ENCODE results near the gene SLC22A6. TPM values are rescaled to one million over a fixed set of nuclear protein-coding genes. Genes with fewer than 3 reads are reported as not detected.

Gene SLC22A6
- total and polyA plus RNA-seq, 10 donors = not detected

DNA sequence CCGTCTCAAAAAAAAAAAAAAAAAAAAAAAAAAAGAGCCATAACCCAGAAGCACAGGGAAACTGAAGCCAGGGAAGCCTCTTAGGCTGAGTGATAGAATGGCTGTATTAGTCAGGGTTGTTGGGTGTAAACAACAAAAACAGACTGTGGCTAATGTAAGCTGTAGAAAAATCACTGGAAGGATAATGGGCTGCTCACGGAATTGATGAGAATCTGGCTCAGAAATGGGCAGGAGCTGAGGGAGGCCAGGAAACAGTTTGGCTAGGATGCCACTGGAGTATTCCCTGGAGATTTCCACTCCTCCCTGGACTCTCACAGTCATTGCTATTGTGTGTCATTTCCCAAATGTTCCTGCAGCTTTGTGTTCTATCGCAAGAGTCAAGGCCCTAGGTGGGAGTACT is 22.4 kb downstream of the SLC22A6 start:
- Histone ChIP-seq H3K27ac (no peak overlapping the region), H3K36me3 (no peaks in the 10 kb centered on the region), H3K4me1 (peaks cover 0 to 9% (median 0%) of the 10 kb centered on the region in 6 donors), H3K27me3 (replicated peaks in 1 of 7) (peaks cover 0 to 15% (median 0%) of the 10 kb centered on the region in 7 donors), H3K9me3 (peaks cover 0 to 5% (median 0%) of the 10 kb centered on the region in 8 donors), H3K4me3 (no peak overlapping the region)
- intact Hi-C loops (cut with DNase I; ENCODE audit: low total_unique reads) = no loop called here
- TF ChIP-seq POLR2AphosphoS5 (IDR thresholded peaks at IDR 0.05) = no peak
- TF ChIP-seq, protein P1, sequence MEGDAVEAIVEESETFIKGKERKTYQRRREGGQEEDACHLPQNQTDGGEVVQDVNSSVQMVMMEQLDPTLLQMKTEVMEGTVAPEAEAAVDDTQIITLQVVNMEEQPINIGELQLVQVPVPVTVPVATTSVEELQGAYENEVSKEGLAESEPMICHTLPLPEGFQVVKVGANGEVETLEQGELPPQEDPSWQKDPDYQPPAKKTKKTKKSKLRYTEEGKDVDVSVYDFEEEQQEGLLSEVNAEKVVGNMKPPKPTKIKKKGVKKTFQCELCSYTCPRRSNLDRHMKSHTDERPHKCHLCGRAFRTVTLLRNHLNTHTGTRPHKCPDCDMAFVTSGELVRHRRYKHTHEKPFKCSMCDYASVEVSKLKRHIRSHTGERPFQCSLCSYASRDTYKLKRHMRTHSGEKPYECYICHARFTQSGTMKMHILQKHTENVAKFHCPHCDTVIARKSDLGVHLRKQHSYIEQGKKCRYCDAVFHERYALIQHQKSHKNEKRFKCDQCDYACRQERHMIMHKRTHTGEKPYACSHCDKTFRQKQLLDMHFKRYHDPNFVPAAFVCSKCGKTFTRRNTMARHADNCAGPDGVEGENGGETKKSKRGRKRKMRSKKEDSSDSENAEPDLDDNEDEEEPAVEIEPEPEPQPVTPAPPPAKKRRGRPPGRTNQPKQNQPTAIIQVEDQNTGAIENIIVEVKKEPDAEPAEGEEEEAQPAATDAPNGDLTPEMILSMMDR (IDR thresholded peaks at IDR 0.05 in 8 of 11, conservative IDR thresholded peaks at IDR 0.05 in 3 of 11) = no peak
- no peak for TF ChIP-seq POLR2A (IDR thresholded peaks at IDR 0.05)
- DNase-seq = no peak
- WGBS, 5 donors = 62 to 94% (median 90%) methylated on average over 2 to 3 of the region's 3 CpGs

DNA sequence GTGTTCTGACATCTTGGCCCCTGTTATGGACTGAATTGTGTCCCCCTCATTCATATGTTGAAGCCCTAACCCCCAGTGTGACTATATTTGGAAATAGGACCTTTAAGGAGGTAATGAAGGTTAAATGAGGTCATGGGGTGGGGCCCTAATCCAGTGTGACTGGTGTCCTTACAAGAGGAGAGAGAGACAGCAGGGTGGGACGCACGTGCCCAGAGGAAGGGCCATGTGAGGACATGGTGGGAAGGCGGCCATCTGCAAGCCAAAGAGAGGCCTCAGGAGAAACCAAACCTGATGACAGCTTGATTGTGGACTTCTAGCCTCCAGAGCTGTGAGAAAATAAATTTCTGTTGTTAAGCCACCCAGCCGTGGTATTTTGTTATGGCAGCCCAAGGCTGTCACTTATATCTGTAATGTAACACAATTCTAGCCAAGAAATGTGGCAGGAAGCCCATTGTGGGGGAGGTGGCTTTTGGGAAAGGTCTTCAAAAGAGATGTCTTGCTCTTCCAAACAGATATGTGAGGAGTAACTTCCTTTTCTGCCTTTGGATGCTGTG is 23.7 kb downstream of the SLC22A6 start:
- Histone ChIP-seq H3K4me3 (no peak overlapping the region), H3K4me1 (peaks cover 0 to 9% (median 0%) of the 10 kb centered on the region in 6 donors), H3K36me3 (no peaks in the 10 kb centered on the region), H3K27me3 (replicated peaks in 1 of 7) (peaks cover 0 to 18% (median 0%) of the 10 kb centered on the region in 7 donors), H3K9me3 (no peaks in the 10 kb centered on the region), H3K27ac (no peak overlapping the region)
- WGBS, 5 donors = 80 to 88% (median 83%) methylated on average over 4 of the region's 4 CpGs
- no peak for DNase-seq
- intact Hi-C loops (cut with DNase I; ENCODE audit: low total_unique reads) = no loop called here
- TF ChIP-seq, protein P1 (IDR thresholded peaks at IDR 0.05 in 8 of 11, conservative IDR thresholded peaks at IDR 0.05 in 3 of 11) = no peak
- no peak for TF ChIP-seq POLR2AphosphoS5 (IDR thresholded peaks at IDR 0.05)
- no peak for TF ChIP-seq POLR2A (IDR thresholded peaks at IDR 0.05)

DNA sequence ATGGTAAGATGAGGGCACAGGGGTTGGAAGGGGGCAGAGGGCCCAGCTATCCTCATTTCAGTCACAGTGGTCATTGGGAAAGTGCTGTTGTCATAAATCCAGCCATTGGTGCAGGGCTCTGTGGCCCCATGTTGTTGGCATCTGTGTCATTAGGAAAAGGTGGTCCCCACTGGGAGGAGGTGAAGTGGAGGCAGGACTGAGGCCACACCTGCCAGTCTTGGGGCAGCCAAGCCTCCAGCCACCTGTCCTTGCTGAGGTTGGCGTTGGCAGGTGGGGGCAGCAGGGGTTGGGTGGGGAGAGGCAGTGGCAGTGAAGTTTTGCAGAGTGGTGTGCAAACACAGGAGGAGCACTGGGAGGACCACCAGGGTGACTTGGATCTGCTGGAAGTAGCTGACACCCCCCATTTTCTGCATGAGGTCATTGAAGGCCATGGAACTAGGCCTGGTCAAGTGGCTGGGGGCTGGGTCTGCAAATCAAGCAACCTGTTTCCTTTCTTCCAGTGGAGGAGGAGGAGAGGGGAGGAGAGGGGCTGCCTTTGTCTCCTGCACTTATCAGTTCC is 25.3 kb downstream of the SLC22A6 start:
- 79 to 94% (median 82%) methylated on average over 1 of the region's 1 CpG for WGBS, 5 donors
- no peak for DNase-seq
- intact Hi-C loops (cut with DNase I; ENCODE audit: low total_unique reads) = no loop called here
- Histone ChIP-seq H3K4me3 (no peak overlapping the region), H3K4me1 (peaks cover 0 to 9% (median 0%) of the 10 kb centered on the region in 6 donors), H3K27ac (no peak overlapping the region), H3K36me3 (no peaks in the 10 kb centered on the region), H3K9me3 (no peaks in the 10 kb centered on the region), H3K27me3 (replicated peaks in 1 of 7) (peaks cover 0 to 18% (median 0%) of the 10 kb centered on the region in 7 donors)
- TF ChIP-seq, protein P1 (IDR thresholded peaks at IDR 0.05 in 8 of 11, conservative IDR thresholded peaks at IDR 0.05 in 3 of 11) = no peak
- TF ChIP-seq POLR2A (IDR thresholded peaks at IDR 0.05) (no peak), POLR2AphosphoS5 (IDR thresholded peaks at IDR 0.05) (no peak)

DNA sequence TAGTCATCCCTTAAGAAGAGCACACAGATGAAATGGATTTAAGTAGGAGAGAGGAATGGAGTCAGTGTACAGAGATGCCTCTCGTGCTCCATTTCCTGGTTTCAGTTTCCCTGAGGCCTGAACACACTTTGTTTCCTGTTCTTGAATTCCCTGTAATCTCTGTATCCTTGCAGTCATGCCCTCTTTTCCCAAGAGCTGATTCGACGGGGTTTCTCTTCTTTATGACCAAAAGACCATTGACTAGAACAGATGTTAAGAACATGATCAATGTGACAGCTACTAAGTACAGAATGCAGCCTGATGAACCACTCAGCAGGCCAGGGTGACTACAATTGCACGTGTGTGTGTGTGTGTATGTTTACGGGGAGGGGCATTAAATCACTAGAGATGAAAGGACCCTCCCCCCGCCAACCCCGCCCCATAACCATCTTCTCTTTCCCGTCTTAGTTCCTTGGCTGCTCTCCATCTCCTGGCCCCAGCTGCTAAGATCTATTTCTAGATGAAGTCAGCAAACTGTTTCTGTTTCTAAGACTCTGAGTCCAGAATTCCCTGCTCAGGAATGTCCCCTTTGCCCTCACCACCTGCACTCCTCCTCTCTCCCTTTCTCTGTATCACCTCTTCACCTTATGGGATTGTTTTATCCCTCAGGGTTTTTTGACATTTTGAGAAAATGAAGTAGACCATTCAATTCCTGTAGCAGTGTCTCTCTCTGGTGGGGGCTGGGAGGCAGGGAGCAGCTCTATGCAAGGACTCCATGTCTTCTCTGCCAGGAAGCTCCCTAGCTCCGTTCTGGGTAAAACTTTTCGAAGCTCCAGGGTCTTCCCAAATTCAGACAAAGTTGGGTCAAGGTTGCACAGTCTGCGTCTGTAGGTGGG is 26.0 kb downstream of the SLC22A6 start:
- intact Hi-C loops (cut with DNase I; ENCODE audit: low total_unique reads) = no loop called here
- Histone ChIP-seq H3K27ac (peak overlapping the region in 1 of 8 donors; percentile 7), H3K27me3 (replicated peaks in 1 of 7) (peaks cover 0 to 18% (median 0%) of the 10 kb centered on the region in 7 donors), H3K4me3 (no peak overlapping the region), H3K36me3 (no peaks in the 10 kb centered on the region), H3K9me3 (no peaks in the 10 kb centered on the region), H3K4me1 (peaks cover 0 to 9% (median 0%) of the 10 kb centered on the region in 6 donors)
- no peak for DNase-seq
- 38 to 49% (median 39%) methylated on average over 10 to 11 of the region's 11 CpGs for WGBS, 5 donors
- TF ChIP-seq, protein P1 (IDR thresholded peaks at IDR 0.05 in 8 of 11, conservative IDR thresholded peaks at IDR 0.05 in 3 of 11) = no peak
- TF ChIP-seq POLR2A (IDR thresholded peaks at IDR 0.05) = no peak
- no peak for TF ChIP-seq POLR2AphosphoS5 (IDR thresholded peaks at IDR 0.05)

Measured in spleen (tissue), 11 donors.